BLaER1 (cell line): ENCODE data around the gene HK3.
"Not testable (repeated sequence)": the region's sequence is repeated elsewhere in the genome, so short reads cannot be mapped to it uniquely, and the experiment has no call there.

Experiments
- H3K27ac ChIP-seq: shearing (Covaris generic); formaldehyde crosslinking; 2 replicates; pipeline ENCODE4 v1.8.1; 2022
- H3K27me3 ChIP-seq: shearing (Covaris generic); formaldehyde crosslinking; 2 replicates; pipeline ENCODE4 v1.8.1; 2022
- H3K36me3 ChIP-seq: shearing (Covaris generic); formaldehyde crosslinking; 2 replicates; pipeline ENCODE4 v1.8.1; 2022
- H3K4me1 ChIP-seq: shearing (Covaris generic); formaldehyde crosslinking; 2 replicates; pipeline ENCODE4 v1.8.1; 2022
- H3K4me2 ChIP-seq: shearing (Covaris generic); formaldehyde crosslinking; 2 replicates; pipeline ENCODE4 v1.8.1; 2022
- H3K4me3 ChIP-seq: shearing (Covaris generic); formaldehyde crosslinking; 2 replicates; pipeline ENCODE4 v1.8.1; 2022
- H3K9ac ChIP-seq: shearing (Covaris generic); formaldehyde crosslinking; 2 replicates; pipeline ENCODE4 v1.8.1; 2022
- H3K9me3 ChIP-seq: shearing (Covaris generic); formaldehyde crosslinking; 2 replicates; pipeline ENCODE4 v1.8.1; 2022
- H4K20me1 ChIP-seq: shearing (Covaris generic); formaldehyde crosslinking; 2 replicates; pipeline ENCODE4 v1.8.1; 2022
- Cebpa-rat ChIP-seq: shearing (Covaris generic); IDR thresholded peaks from 2 replicates; pipeline ENCODE4 v1.8.1; 2022

HK3 gene

GRCh38 chr5:176878906-176879662 lies 20.1 kb downstream of the HK3 start:
- no peak overlapping the region for H3K4me2 ChIP-seq

DNA sequence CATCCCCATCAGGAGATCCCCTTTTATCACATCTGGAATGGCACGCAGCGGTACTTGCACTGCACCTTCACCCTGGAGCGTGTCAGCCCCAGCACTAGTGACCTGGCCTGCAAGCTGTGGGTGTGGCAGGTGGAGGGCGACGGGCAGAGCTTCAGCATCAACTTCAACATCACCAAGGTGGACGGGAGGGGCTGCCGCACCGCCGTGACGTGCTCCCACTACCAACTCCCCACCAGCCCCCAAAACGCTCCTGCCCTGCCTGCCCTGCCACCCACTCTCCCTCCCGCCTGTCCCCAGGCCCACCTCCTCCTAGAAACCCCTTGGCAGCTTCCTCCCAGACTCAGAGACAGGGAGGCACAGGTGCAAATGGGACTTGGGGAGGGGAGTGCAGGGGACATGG lies 20.7 kb downstream of the HK3 start:
- Histone ChIP-seq H3K4me2 (no peak overlapping the region), H3K27ac (no peak overlapping the region), H3K4me1 (peaks cover 18% of the 10 kb centered on the region), H3K9me3 (no peaks in the 10 kb centered on the region), H3K9ac (no peak overlapping the region), H4K20me1 (peaks cover 60% of the 10 kb centered on the region; the same call in 1 of the 2 replicates), H3K4me3 (no peak overlapping the region), H3K36me3 (no peaks in the 10 kb centered on the region), H3K27me3 (peaks cover 68% of the 10 kb centered on the region)
- TF ChIP-seq Cebpa-rat = no peak

More at GRCh38 chr5:176878906-176879662, 20.1 kb downstream of the HK3 start:
- peaks cover 67% of the 10 kb centered on the region; the same call in 1 of the 2 replicates for H4K20me1 ChIP-seq
- peaks cover 62% of the 10 kb centered on the region for H3K27me3 ChIP-seq
- no peaks in the 10 kb centered on the region for H3K36me3 ChIP-seq
- peaks cover 13% of the 10 kb centered on the region for H3K4me1 ChIP-seq
- H3K9me3 ChIP-seq = no peaks in the 10 kb centered on the region
- H3K27ac ChIP-seq = no peak overlapping the region
- H3K4me3 ChIP-seq = no peak overlapping the region
- H3K9ac ChIP-seq = no peak overlapping the region
- TF ChIP-seq Cebpa-rat = no peak

DNA sequence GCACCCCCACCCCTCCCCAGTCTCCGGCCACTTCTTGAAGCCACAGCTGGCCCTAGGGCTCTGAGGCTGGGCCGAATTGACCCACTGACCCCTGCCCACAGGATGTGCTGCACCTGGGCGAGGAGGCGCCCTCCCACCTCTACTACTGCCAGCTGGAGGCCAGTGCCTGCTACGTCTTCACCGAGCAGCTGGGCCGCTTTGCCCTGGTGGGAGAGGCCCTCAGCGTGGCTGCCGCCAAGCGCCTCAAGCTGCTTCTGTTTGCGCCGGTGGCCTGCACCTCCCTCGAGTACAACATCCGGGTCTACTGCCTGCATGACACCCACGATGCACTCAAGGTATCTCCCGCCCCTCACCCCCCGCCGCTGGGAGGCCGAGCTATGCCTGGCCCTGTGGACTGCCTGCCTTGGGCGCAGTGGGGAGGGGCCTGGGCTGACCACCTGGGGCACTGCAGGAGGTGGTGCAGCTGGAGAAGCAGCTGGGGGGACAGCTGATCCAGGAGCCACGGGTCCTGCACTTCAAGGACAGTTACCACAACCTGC lies 21.3 kb downstream of the HK3 start:
- Histone ChIP-seq H3K4me3 (no peak overlapping the region), H3K4me2 (no peak overlapping the region), H3K36me3 (no peaks in the 10 kb centered on the region), H3K9me3 (no peaks in the 10 kb centered on the region), H3K27ac (no peak overlapping the region), H3K4me1 (peaks cover 21% of the 10 kb centered on the region), H4K20me1 (peaks cover 56% of the 10 kb centered on the region; the same call in 1 of the 2 replicates), H3K9ac (no peak overlapping the region), H3K27me3 (peaks cover 70% of the 10 kb centered on the region)
- TF ChIP-seq Cebpa-rat = no peak

- peaks cover 50% of the 10 kb centered on the region; the same call in 1 of the 2 replicates for H4K20me1 ChIP-seq
- peaks cover 60% of the 10 kb centered on the region for H3K27me3 ChIP-seq
- H3K27ac ChIP-seq = no peak overlapping the region
- H3K9me3 ChIP-seq = no peaks in the 10 kb centered on the region
- TF ChIP-seq Cebpa-rat = no peak
- no peak overlapping the region for H3K4me3 ChIP-seq
- peak overlapping the region; percentile 57 for H3K4me2 ChIP-seq
- H3K9ac ChIP-seq = no peak overlapping the region
- no peaks in the 10 kb centered on the region for H3K36me3 ChIP-seq
- H3K4me1 ChIP-seq = peaks cover 21% of the 10 kb centered on the region
Measured at GRCh38 chr5:176876506-176877431, 22.4 kb downstream of the HK3 start.

- Histone ChIP-seq H3K4me3 (no peak overlapping the region), H3K4me2 (peak overlapping the region; percentile 57), H4K20me1 (peaks cover 46% of the 10 kb centered on the region; the same call in 1 of the 2 replicates), H3K27ac (no peak overlapping the region), H3K27me3 (peaks cover 60% of the 10 kb centered on the region), H3K36me3 (no peaks in the 10 kb centered on the region), H3K9ac (no peak overlapping the region), H3K9me3 (no peaks in the 10 kb centered on the region), H3K4me1 (peaks cover 21% of the 10 kb centered on the region)
- TF ChIP-seq Cebpa-rat = no peak
Measured at GRCh38 chr5:176875783-176876505, 23.2 kb downstream of the HK3 start.

- Histone ChIP-seq H3K4me1 (peaks cover 21% of the 10 kb centered on the region), H4K20me1 (peaks cover 46% of the 10 kb centered on the region; the same call in 1 of the 2 replicates), H3K9me3 (peaks cover 7% of the 10 kb centered on the region; the same call in 1 of the 2 replicates), H3K4me3 (no peak overlapping the region), H3K9ac (no peak overlapping the region), H3K27ac (no peak overlapping the region), H3K27me3 (peaks cover 63% of the 10 kb centered on the region), H3K4me2 (no peak overlapping the region), H3K36me3 (no peaks in the 10 kb centered on the region)
- no peak for TF ChIP-seq Cebpa-rat
Measured at GRCh38 chr5:176875014-176875550, 24.1 kb downstream of the HK3 start.

- no peak for TF ChIP-seq Cebpa-rat
- Histone ChIP-seq H3K27me3 (peaks cover 63% of the 10 kb centered on the region), H3K4me2 (peak overlapping the region; percentile 16; the same call in 1 of the 2 replicates), H3K36me3 (no peaks in the 10 kb centered on the region), H3K9me3 (peaks cover 14% of the 10 kb centered on the region; the same call in 1 of the 2 replicates), H3K9ac (no peak overlapping the region), H3K4me1 (peaks cover 21% of the 10 kb centered on the region), H4K20me1 (peaks cover 38% of the 10 kb centered on the region; the same call in 1 of the 2 replicates), H3K4me3 (no peak overlapping the region), H3K27ac (no peak overlapping the region)
Measured at GRCh38 chr5:176874198-176874780, 24.9 kb downstream of the HK3 start.

- peak overlapping the region; percentile 16; the same call in 1 of the 2 replicates for H3K4me2 ChIP-seq
- H3K36me3 ChIP-seq = no peaks in the 10 kb centered on the region
- H3K9ac ChIP-seq = no peak overlapping the region
- H3K9me3 ChIP-seq = peaks cover 20% of the 10 kb centered on the region; the same call in 1 of the 2 replicates
- H3K4me1 ChIP-seq = peaks cover 21% of the 10 kb centered on the region
- peaks cover 33% of the 10 kb centered on the region; the same call in 1 of the 2 replicates for H4K20me1 ChIP-seq
- H3K27ac ChIP-seq = no peak overlapping the region
- H3K27me3 ChIP-seq = peaks cover 64% of the 10 kb centered on the region
- no peak overlapping the region for H3K4me3 ChIP-seq
- no peak for TF ChIP-seq Cebpa-rat
Measured at GRCh38 chr5:176873541-176874172, 25.5 kb downstream of the HK3 start.

DNA sequence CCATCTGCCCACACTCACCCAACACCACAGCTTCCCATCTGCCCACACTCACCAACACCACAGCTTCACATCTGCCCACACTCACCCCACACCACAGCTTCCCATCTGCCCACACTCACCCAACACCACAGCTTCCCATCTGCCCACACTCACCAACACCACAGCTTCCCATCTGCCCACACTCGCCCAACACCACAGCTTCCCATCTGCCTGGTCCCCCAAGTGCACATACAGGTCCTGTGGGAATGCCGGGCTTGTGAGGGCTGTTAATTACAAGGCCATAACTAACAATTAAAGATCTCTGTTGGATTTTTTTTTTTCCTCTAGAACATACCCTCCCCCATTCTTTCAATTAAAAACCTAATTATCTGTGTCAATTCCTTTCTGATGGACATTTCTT lies 26.1 kb downstream of the HK3 start:
- not testable (repeated sequence) for H3K27ac ChIP-seq, H3K36me3 ChIP-seq, H3K9ac ChIP-seq, H3K4me3 ChIP-seq
- Histone ChIP-seq H4K20me1 (peaks cover 27% of the 10 kb centered on the region; the same call in 1 of the 2 replicates), H3K27me3 (peaks cover 64% of the 10 kb centered on the region), H3K4me1 (peaks cover 21% of the 10 kb centered on the region), H3K9me3 (peaks cover 25% of the 10 kb centered on the region; the same call in 1 of the 2 replicates), H3K4me2 (peak overlapping the region; percentile 16; the same call in 1 of the 2 replicates)

DNA sequence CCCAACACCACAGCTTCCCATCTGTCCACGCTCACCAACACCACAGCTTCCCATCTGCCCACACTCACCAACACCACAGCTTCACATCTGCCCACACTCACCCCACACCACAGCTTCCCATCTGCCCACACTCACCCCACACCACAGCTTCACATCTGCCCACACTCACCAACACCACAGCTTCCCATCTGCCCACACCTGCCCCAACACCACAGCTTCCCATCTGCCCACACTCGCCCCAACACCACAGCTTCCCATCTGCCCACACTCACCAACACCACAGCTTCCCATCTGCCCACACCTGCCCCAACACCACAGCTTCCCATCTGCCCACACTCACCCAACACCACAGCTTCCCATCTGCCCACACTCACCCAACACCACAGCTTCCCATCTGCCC lies 26.6 kb downstream of the HK3 start:
- peaks cover 27% of the 10 kb centered on the region; the same call in 1 of the 2 replicates for H4K20me1 ChIP-seq
- H3K27ac ChIP-seq, H3K4me3 ChIP-seq, H3K36me3 ChIP-seq, H3K4me2 ChIP-seq, H3K9ac ChIP-seq: not testable (repeated sequence)
- H3K4me1 ChIP-seq = peaks cover 21% of the 10 kb centered on the region
- H3K27me3 ChIP-seq = peaks cover 64% of the 10 kb centered on the region
- H3K9me3 ChIP-seq = peaks cover 25% of the 10 kb centered on the region; the same call in 1 of the 2 replicates

- H3K27ac ChIP-seq, H3K4me3 ChIP-seq, H3K4me2 ChIP-seq, H3K36me3 ChIP-seq, H3K9ac ChIP-seq: not testable (repeated sequence)
- H3K27me3 ChIP-seq = peaks cover 64% of the 10 kb centered on the region
- peaks cover 25% of the 10 kb centered on the region; the same call in 1 of the 2 replicates for H3K9me3 ChIP-seq
- peaks cover 26% of the 10 kb centered on the region; the same call in 1 of the 2 replicates for H4K20me1 ChIP-seq
- H3K4me1 ChIP-seq = peaks cover 11% of the 10 kb centered on the region
Measured at GRCh38 chr5:176870644-176871043, 28.5 kb downstream of the HK3 start.
